GM21367 (cell line): ENCODE results near the gene DAP.
"Not testable (repeated sequence)": the region's sequence is repeated elsewhere in the genome, so short reads cannot be mapped to it uniquely, and the experiment has no call there.

Experiments
- ATAC-seq: cut with Tn5 transposase; IDR thresholded peaks from one replicate; pipeline ENCODE4 v1.9.1; 2021; ENCODE audit not compliant: unreplicated experiment

Gene DAP

GRCh38 chr5:10674582-10674981 lies 86.5 kb downstream of the DAP start:
- ATAC-seq, result no peak

GRCh38 chr5:10674096-10674495 lies 86.9 kb downstream of the DAP start:
- ATAC-seq, result no peak

GRCh38 chr5:10673407-10673806 lies 87.6 kb downstream of the DAP start:
- no peak for ATAC-seq

- ATAC-seq, result no peak
Observed at GRCh38 chr5:10673017-10673389, 88.0 kb downstream of the DAP start.

- ATAC-seq, result no peak
Observed at GRCh38 chr5:10672146-10673016, 88.7 kb downstream of the DAP start.

- ATAC-seq, result no peak
Observed at GRCh38 chr5:10671041-10672008, 89.7 kb downstream of the DAP start.

GRCh38 chr5:10669983-10670382 lies 91.1 kb downstream of the DAP start:
- no peak for ATAC-seq

- ATAC-seq, result no peak
Observed at GRCh38 chr5:10668697-10669096, 92.3 kb downstream of the DAP start.

- ATAC-seq, result no peak
Observed at GRCh38 chr5:10667431-10668057, 93.5 kb downstream of the DAP start.

GRCh38 chr5:10666531-10667299 lies 94.3 kb downstream of the DAP start:
- ATAC-seq, result no peak

- ATAC-seq, result no peak
Observed at GRCh38 chr5:10665799-10666198, 95.2 kb downstream of the DAP start.

GRCh38 chr5:10664180-10664769 lies 96.8 kb downstream of the DAP start:
- ATAC-seq, result not testable (repeated sequence)

GRCh38 chr5:10663489-10664179 lies 97.4 kb downstream of the DAP start:
- no peak for ATAC-seq

- no peak for ATAC-seq
Observed at GRCh38 chr5:10662661-10663488, 98.2 kb downstream of the DAP start.

- no peak for ATAC-seq
Observed at GRCh38 chr5:10662083-10662482, 99.0 kb downstream of the DAP start.

- ATAC-seq, result no peak
Observed at GRCh38 chr5:10661401-10661800, 99.6 kb downstream of the DAP start.

GRCh38 chr5:10660720-10661387 lies 100.2 kb downstream of the DAP start:
- ATAC-seq, result no peak

GRCh38 chr5:10660135-10660534 lies 100.9 kb downstream of the DAP start:
- ATAC-seq, result no peak
